ENCODE measurements around the gene IGFBP1.

DNA sequence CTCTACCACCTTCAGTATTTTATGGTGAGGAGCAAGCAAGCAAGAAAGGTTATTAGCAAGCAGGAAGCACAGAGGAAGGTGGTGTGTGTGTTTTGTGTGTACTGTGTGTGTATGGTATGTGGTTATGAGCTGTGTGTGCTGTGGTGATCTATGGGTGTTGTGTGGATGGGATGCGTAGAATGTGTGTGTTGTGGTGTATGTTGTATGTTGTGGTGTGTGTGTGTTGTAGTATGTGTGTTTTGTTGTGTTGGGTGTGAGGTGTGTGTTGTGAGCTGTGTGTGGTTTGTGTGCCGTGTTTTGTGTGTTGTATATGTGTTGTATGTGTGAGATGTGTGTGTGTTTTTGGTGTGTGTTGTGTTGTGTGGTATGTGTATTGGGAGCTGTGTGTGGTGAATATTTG lies 49.6 kb downstream of the IGFBP1 start:
- no peak for TF ChIP-seq MAFG (tag; conservative IDR thresholded peaks at IDR 0.05)
- TF ChIP-seq ZFP1 (CRISPR knock-in tag; IDR thresholded peaks at IDR 0.05) = no peak
- TF ChIP-seq JUNB (CRISPR knock-in tag; conservative IDR thresholded peaks at IDR 0.05) = no peak
- TF ChIP-seq CHD1 (IDR thresholded peaks at IDR 0.05; ENCODE audit: low read length) = no peak

Data from K562 (cell line).